ENCODE measurements around the gene MRPS15.
"Not testable (repeated sequence)": the region's sequence is repeated elsewhere in the genome, so short reads cannot be mapped to it uniquely, and the experiment has no call there.

The MRPS15 gene

GRCh38 chr1:36503733-36504132 is 39.5 kb upstream of the MRPS15 start:
- no peak for TF ChIP-seq CTCF (IDR thresholded peaks at IDR 0.05; ENCODE audit: low read length, missing control alignments)
- no peak for DNase-seq (ENCODE audit: low read depth)

GRCh38 chr1:36503159-36503558 is 39.0 kb upstream of the MRPS15 start:
- DNase-seq (ENCODE audit: low read depth) = no peak
- no peak overlapping the region for H3K4me3 ChIP-seq (replicated peaks; ENCODE audit: low read depth, low read length)
- no peak for TF ChIP-seq CTCF (IDR thresholded peaks at IDR 0.05; ENCODE audit: low read length, missing control alignments)

More at GRCh38 chr1:36503733-36504132, 39.5 kb upstream of the MRPS15 start:
- no peak overlapping the region for H3K4me3 ChIP-seq (replicated peaks; ENCODE audit: low read depth, low read length)

DNA sequence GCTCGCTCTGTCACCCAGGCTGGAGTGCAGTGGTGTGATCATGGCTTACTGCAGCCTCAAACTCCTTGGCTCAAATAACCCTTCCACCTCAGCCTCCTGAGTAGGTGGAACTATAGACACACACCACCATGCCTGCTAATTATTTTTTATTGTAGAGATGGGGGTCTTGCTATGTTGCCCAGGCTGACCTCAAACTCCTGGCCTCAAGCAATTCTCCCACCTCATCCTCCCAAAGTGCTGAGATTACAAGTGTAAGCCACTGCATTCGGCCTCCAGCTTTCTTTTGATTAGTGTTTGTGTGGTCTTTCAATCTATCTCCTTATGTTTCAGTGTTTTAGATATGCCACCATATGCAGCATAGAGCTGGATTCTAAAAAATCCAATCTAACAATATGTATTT is 38.4 kb upstream of the MRPS15 start:
- no peak for DNase-seq (ENCODE audit: low read depth)
- H3K4me3 ChIP-seq (replicated peaks; ENCODE audit: low read depth, low read length) = no peak overlapping the region
- TF ChIP-seq CTCF (IDR thresholded peaks at IDR 0.05; ENCODE audit: low read length, missing control alignments) = no peak

DNA sequence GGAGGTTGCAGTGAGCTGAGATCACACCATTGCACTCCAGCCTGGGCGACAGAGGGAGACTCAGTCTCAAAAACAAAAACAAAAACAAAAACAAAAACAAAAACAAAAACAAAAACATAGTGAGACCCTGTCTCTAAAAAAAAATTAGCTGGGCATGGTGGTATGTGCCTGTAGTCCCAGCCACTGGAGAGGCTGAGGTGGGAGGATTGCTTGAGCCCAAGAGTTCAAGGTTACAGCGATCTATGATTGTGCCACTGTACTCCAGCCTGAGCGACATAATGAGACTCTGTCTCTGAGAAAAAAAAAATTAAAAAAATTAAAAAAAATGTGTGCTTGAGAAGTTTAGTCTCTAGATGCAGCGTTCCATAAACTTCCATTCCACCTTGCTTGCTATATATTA is 37.7 kb upstream of the MRPS15 start:
- DNase-seq (ENCODE audit: low read depth); H3K4me3 ChIP-seq (replicated peaks; ENCODE audit: low read depth, low read length): not testable (repeated sequence)

DNA sequence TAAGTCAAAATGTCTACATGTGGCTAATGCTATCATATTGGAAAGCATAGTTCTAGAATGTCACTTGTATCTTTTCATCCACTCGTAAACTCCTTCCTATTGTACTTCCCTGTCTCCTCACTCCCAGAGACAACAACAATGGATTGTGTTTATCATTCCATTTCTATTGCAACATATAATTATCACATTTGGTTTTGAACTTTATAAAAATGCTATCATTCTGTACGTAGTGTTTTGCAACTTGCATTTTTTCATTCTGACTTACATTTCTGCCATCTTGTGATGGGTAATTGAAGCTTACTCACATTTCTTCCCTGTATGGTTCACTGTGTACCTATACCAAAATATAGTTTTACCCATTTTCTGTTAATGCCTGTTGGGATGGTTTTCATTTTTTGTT is 33.0 kb upstream of the MRPS15 start:
- H3K4me3 ChIP-seq (replicated peaks; ENCODE audit: low read depth, low read length) = no peak overlapping the region
- DNase-seq (ENCODE audit: low read depth) = no peak
- TF ChIP-seq CTCF (IDR thresholded peaks at IDR 0.05; ENCODE audit: low read length, missing control alignments) = no peak

- no peak for TF ChIP-seq CTCF (IDR thresholded peaks at IDR 0.05; ENCODE audit: low read length, missing control alignments)
- no peak overlapping the region for H3K4me3 ChIP-seq (replicated peaks; ENCODE audit: low read depth, low read length)
- no peak for DNase-seq (ENCODE audit: low read depth)
Observed at GRCh38 chr1:36494971-36495370, 30.8 kb upstream of the MRPS15 start.

DNA sequence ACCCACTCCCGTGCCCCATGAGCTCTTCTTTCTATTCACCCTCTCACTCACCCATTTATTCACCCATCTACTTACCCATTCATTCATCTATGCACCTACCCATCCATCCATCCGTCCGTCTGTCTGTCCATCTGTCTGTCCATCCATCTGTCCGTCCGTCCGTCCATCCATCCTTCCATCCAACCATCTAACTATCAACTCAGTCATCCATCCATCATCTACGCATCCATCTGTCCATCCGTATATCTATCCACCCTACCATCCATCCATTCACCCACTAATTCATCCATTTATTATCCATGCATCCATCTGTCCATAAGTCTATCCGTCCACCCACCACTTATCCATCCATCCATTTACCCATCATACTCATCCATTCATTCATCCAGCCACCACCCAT is 29.3 kb upstream of the MRPS15 start:
- no peak for TF ChIP-seq CTCF (IDR thresholded peaks at IDR 0.05; ENCODE audit: low read length, missing control alignments)
- DNase-seq (ENCODE audit: low read depth) = no peak
- H3K4me3 ChIP-seq (replicated peaks; ENCODE audit: low read depth, low read length) = no peak overlapping the region

DNA sequence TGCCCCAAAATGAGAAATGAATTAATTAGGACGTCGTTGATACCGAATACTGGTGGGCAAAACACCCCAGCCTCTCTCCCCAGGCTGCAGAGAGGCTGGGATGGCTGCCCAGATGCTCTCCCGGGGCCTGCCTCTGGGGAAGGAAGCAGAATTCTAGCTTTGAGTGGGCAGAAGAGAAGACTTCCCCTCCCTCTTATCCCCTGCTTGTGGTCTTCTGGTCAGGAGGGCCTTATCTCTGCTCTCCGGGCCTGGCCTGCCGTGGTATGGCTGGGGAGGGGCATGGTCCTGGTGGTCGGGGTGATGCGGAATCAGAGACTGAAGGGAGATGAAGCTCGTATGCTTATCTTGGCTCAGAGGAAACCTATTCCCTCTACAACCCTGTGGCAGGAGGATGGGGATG is 28.3 kb upstream of the MRPS15 start:
- no peak for TF ChIP-seq CTCF (IDR thresholded peaks at IDR 0.05; ENCODE audit: low read length, missing control alignments)
- H3K4me3 ChIP-seq (replicated peaks; ENCODE audit: low read depth, low read length) = no peak overlapping the region
- no peak for DNase-seq (ENCODE audit: low read depth)

- not testable (repeated sequence) for H3K4me3 ChIP-seq (replicated peaks; ENCODE audit: low read depth, low read length); DNase-seq (ENCODE audit: low read depth)
Observed at GRCh38 chr1:36489258-36490051, 25.3 kb upstream of the MRPS15 start.

Measured in fibroblast of pulmonary artery (primary cell).